Right forelimb (tissue), 1 donor: ENCODE measurements around the gene GIMAP6.
"Not testable (repeated sequence)": the region's sequence is repeated elsewhere in the genome, so short reads cannot be mapped to it uniquely, and the experiment has no call there.

Source experiments
- DNase-seq: peaks from one replicate; pipeline ENCODE4 v3.0.0-alpha.2; 2018

The GIMAP6 gene

GRCh38 chr7:150579979-150580637 lies 52.1 kb downstream of the GIMAP6 start:
- not testable (repeated sequence) for DNase-seq
